ENCODE data around the gene IMMP2L. TPM values are rescaled to one million over a fixed set of nuclear protein-coding genes. Genes with fewer than 3 reads are reported as not detected.

IMMP2L gene
- polyA plus RNA-seq, 1 donor (not counting 4 experiments of a cell fraction or from before 2014, with no cell fraction given), result 14.1 TPM

- dilution Hi-C loops (cut with MboI; ENCODE audit: extremely low pct_ligation_motif_present, low sequenced_read_pairs), result no loop called here
- no peak overlapping the region for H3K4me2 ChIP-seq (ENCODE audit: control insufficient read depth, extremely low read depth, insufficient read depth, low read depth, low read length)
- H3K4me1 ChIP-seq (ENCODE audit: control insufficient read depth, extremely low read depth, insufficient read depth, low read length), result peaks cover 11% of the 10 kb centered on the region
- no peak overlapping the region for H3K4me3 ChIP-seq (ENCODE audit: control insufficient read depth in 2 of 3, extremely low read depth in 1 of 3, insufficient read depth in 2 of 3, low read depth in 1 of 3, low read length in 3 of 3)
- peak overlapping the region; percentile 56 for H3K27ac ChIP-seq (ENCODE audit: control insufficient read depth, insufficient read depth, low read length)
- FAIRE-seq (no peak), DNase-seq (ENCODE audit: low read depth, low spot score) (no peak)
- H2AFZ ChIP-seq (ENCODE audit: control insufficient read depth, low read length), result no peak overlapping the region
- TF ChIP-seq EZH2 (IDR thresholded peaks at IDR 0.05; ENCODE audit: low read length), result no peak
- TF ChIP-seq CTCF (optimal IDR thresholded peaks at IDR 0.05 in 1 of 3, IDR thresholded peaks at IDR 0.05 in 1 of 3, conservative IDR thresholded peaks at IDR 0.05 in 1 of 3; ENCODE audit: extremely low read depth in 1 of 3, insufficient read depth in 2 of 3, low read length in 3 of 3), result no peak
- no peaks in the 10 kb centered on the region for H3K36me3 ChIP-seq (ENCODE audit: control insufficient read depth in 2 of 2, extremely low read depth in 1 of 2, insufficient read depth in 2 of 2, low read length in 2 of 2)
- no peaks in the 10 kb centered on the region for H3K9me3 ChIP-seq (ENCODE audit: control insufficient read depth, low read depth, low read length)
- H3K79me2 ChIP-seq (ENCODE audit: control insufficient read depth, insufficient read depth, low read length), result no peaks in the 10 kb centered on the region
- H3K27me3 ChIP-seq (ENCODE audit: control insufficient read depth, extremely low read depth, insufficient read depth, low read length), result no peaks in the 10 kb centered on the region
- H3K9me1 ChIP-seq (ENCODE audit: control insufficient read depth, extremely low read depth, insufficient read depth, low read length), result no peaks in the 10 kb centered on the region
- H3K9ac ChIP-seq (ENCODE audit: control insufficient read depth, extremely low read depth, insufficient read depth, low read length), result no peak overlapping the region
- H4K20me1 ChIP-seq (ENCODE audit: control insufficient read depth, extremely low read depth, insufficient read depth, low read length), result no peaks in the 10 kb centered on the region
Measured at GRCh38 chr7:111138586-111138985, 423.7 kb downstream of the IMMP2L start.

GRCh38 chr7:111138193-111138569 lies 424.1 kb downstream of the IMMP2L start:
- Histone ChIP-seq H2AFZ (ENCODE audit: control insufficient read depth, low read length) (peak overlapping the region; percentile 40), H3K27ac (ENCODE audit: control insufficient read depth, insufficient read depth, low read length) (peak overlapping the region; percentile 56), H3K9me1 (ENCODE audit: control insufficient read depth, extremely low read depth, insufficient read depth, low read length) (no peaks in the 10 kb centered on the region), H3K9ac (ENCODE audit: control insufficient read depth, extremely low read depth, insufficient read depth, low read length) (no peak overlapping the region), H3K4me1 (ENCODE audit: control insufficient read depth, extremely low read depth, insufficient read depth, low read length) (peaks cover 11% of the 10 kb centered on the region), H3K79me2 (ENCODE audit: control insufficient read depth, insufficient read depth, low read length) (no peaks in the 10 kb centered on the region), H4K20me1 (ENCODE audit: control insufficient read depth, extremely low read depth, insufficient read depth, low read length) (no peaks in the 10 kb centered on the region), H3K27me3 (ENCODE audit: control insufficient read depth, extremely low read depth, insufficient read depth, low read length) (no peaks in the 10 kb centered on the region), H3K4me3 (ENCODE audit: control insufficient read depth in 2 of 3, extremely low read depth in 1 of 3, insufficient read depth in 2 of 3, low read depth in 1 of 3, low read length in 3 of 3) (no peak overlapping the region), H3K36me3 (ENCODE audit: control insufficient read depth in 2 of 2, extremely low read depth in 1 of 2, insufficient read depth in 2 of 2, low read length in 2 of 2) (no peaks in the 10 kb centered on the region), H3K4me2 (ENCODE audit: control insufficient read depth, extremely low read depth, insufficient read depth, low read depth, low read length) (peak overlapping the region; percentile 41), H3K9me3 (ENCODE audit: control insufficient read depth, low read depth, low read length) (no peaks in the 10 kb centered on the region)
- FAIRE-seq (peak; percentile 36), DNase-seq (ENCODE audit: low read depth, low spot score) (no peak)
- TF ChIP-seq EZH2 (IDR thresholded peaks at IDR 0.05; ENCODE audit: low read length) (no peak), CTCF (optimal IDR thresholded peaks at IDR 0.05 in 1 of 3, IDR thresholded peaks at IDR 0.05 in 1 of 3, conservative IDR thresholded peaks at IDR 0.05 in 1 of 3; ENCODE audit: extremely low read depth in 1 of 3, insufficient read depth in 2 of 3, low read length in 3 of 3) (no peak)
- dilution Hi-C loops (cut with MboI; ENCODE audit: extremely low pct_ligation_motif_present, low sequenced_read_pairs), result no loop called here

Measured in keratinocyte (primary cell).